ENCODE results near the gene CEBPZOS.
A peak's percentile ranks its signal among the peaks of the same experiment; 100 is the strongest.
"Not testable (repeated sequence)": the region's sequence is repeated elsewhere in the genome, so short reads cannot be mapped to it uniquely, and the experiment has no call there.

CEBPZOS gene

DNA sequence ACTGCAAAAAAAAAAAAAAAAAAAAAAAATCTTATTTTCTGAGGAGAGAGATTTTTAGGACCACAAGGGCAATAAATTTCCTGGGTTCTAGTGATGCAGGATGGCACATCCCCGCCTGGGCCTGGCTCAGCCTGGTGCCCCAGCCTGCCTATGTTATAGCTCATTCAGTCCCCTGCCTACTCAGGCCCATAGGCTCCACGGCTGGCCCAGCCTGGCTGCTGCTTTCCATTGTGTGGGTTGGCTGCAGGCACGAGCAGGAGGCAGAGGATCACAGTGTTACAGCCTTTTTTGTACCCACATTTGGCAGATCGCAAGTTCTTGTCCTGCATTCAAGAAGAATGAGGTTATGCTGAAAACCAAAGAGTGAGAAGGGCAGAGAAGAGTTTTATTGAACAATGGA lies 5.0 kb upstream of the CEBPZOS start:
- DNase-seq (ENCODE audit: low read depth): no peak

DNA sequence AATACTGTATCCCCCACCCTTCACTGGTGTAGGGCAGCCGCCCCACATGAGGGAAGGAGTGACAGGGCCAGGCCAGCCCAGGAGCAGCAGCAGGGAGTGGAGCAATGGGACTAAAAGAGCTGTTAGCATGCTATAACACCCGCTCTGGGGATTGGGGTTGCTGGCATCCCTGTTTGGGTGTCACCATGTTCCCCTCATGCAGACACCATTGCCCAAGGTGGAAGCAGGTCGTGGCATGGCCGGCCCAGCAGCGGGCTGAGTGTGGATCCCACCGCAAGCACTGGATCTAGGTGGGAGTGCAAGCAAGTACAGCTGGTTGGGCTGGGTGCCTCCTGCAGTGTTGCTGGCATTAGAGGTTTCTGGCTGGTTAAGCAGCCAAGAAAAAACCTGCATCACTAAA lies 4.5 kb upstream of the CEBPZOS start:
- DNase-seq (ENCODE audit: low read depth): no peak

DNA sequence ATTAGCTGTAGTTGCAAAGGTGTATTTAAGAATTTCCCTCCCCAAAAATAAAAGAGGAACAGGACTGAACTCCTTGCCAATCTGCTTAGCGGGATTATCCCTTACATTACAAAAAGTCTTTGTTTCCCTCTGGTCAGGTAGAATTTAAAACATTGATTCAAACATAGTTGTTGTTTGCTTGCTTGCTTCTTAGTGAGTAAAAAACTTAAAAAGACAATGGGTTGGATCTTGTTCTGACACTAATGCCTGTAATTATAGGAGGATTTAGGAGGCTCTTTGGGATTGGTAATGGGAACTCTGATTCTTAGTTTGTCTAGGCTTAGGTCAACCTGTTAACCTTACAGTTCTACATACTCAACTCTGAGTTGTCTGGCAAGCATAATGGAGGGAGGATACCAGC lies 3.7 kb upstream of the CEBPZOS start:
- no peak for DNase-seq (ENCODE audit: low read depth)

DNA sequence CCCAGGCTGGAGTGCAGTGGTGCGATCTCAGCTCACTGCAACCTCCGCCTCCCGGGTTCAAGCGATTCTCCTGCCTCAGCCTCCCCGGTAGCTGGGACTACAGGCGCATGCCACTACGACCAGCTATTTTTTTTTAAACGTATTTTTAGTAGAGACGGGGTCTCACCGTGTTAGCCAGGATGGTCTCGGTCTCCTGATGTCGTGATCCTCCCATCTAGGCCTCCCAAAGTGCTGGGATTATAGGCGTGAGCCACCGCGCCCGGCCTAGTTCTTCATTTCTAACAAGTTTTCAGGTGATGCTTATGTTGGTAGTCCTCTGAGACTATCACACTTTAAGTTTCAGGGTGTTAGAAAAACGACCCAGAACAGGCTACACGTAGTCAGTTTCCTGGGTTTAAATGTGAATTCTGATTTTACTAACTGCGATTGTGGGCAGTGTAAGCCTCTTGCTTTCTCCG lies 405 bp upstream of the CEBPZOS start:
- not testable (repeated sequence) for DNase-seq (ENCODE audit: low read depth)

DNA sequence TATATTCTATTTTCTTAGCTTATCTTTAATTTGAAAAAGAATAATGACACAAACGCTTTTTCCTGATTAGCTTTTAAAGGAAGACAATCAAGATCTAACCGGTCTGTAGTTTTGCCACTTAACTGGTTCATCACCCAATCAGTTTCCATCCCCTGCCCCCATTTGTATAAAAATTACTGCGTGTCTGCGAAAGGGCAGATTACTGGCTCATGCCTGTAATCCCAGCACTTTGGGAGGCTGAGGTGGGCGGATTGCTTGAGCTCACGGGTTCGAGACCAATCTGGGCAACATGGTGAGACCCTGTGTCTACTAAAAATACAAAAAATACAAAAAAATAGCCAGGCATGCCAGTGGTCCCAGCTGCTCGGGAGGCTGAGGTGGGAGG lies 2.4 kb downstream of the CEBPZOS start:
- no peak for DNase-seq (ENCODE audit: low read depth)

DNA sequence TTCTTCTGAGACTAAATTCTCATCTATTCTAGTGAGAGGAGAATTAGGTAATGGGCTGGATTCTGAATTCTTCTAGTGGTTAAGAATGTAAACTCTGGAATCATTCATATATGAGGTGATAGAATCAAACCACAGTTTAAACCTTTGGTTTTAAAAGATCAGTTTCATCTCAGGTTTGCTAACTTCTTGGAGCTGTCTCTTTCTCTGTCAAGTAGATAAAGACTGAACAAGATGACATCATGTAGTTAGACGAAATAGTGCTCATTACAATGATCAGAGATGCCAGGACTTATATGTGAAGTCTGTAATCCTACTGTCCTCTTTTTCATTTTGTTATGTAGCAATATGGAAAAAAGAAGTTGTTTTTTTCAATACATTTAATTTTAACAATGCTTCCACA lies 4.9 kb downstream of the CEBPZOS start:
- DNase-seq (ENCODE audit: low read depth): no peak

DNA sequence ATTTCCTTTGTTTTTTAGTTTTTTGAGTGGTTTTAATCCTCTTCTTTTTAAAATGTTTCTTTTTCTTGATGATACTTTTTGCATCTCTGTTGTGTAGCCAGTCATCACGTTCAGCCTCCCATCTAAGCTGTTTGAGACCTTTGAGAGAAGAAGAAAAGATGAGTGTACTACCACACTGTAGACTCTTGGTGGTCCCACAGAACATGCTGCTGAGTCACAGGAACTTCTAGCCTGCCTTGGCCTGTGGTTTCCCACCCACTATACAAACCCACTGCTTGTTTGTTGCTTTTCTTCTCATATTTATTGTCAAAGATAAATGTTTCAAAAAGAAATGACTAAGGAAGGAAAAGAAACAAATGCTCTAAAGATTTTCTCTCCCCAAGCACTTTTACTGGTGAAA lies 5.5 kb downstream of the CEBPZOS start:
- DNase-seq (ENCODE audit: low read depth): peak; percentile 33

DNA sequence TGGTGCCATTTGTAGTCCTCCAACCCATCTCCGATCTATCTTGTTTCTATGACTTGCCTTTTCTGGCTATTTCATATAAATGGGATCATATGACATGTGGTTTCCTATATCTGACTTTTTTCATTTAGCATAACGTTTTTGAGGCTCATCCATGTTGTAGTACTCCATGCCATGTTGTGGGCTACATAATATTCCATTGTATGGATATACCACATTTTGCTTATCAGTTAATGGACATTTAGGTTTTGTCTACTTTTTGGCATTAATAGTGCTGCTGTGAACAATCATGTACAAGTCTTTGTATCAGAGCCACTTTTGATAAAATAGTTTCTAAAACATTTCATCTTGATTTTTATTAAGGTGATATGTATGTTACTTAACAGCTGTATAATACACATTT lies 7.4 kb downstream of the CEBPZOS start:
- DNase-seq (ENCODE audit: low read depth): no peak

DNA sequence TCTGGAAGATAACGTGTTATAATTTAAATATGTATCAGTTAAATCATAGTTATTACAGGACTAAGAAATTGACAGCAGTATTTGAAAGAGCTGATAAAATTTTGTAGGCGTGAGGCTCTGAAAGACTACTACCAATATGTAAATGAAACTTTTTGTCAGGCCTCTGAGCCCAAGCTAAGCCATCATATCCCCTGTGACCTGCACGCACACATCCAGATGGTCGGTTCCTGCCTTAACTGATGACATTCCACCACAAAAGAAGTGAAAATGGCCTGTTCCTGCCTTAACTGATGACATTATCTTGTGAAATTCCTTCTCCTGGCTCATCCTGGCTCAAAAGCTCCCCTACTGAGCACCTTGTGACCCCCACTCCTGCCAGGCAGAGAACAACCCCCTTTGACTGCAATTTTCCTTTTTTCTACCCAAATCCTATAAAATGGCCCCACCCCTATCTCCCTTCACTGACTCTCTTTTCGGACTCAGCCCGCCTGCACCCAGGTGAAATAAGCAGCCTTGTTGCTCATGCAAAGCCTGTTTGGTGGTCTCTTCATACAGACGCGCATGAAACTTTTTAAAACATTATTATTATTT lies 8.9 kb downstream of the CEBPZOS start:
- not testable (repeated sequence) for DNase-seq (ENCODE audit: low read depth)

DNA sequence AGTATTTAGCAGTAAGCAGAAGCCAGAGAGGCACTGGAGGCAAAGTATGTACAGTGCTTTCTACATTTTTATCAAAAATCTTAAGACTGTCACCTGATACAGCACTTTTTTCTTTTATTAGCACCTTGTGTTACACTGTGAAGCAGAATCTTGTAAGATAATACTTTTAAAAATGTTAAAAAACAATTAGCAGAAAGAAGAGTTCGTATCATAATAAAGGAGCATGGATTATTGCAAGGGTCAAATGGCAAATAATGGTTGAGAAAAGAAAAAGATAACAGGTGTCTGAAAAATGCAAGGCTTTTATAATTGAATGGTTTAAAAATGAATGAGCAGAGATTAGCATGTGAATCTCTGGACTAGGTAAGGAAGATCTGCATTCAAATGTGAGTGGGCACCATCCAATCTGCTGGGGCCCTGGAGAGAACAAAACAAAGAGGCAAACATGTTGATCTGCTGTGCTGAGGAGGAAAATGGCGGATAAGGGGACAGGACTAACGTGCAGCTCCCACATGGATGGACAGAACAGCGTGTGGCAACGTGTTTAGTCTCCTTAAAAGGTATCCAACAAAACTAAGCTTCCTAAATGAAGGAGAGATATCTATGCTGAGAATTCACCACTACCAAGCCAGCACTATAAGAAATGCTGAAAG lies 9.5 kb downstream of the CEBPZOS start:
- DNase-seq (ENCODE audit: low read depth): no peak

DNA sequence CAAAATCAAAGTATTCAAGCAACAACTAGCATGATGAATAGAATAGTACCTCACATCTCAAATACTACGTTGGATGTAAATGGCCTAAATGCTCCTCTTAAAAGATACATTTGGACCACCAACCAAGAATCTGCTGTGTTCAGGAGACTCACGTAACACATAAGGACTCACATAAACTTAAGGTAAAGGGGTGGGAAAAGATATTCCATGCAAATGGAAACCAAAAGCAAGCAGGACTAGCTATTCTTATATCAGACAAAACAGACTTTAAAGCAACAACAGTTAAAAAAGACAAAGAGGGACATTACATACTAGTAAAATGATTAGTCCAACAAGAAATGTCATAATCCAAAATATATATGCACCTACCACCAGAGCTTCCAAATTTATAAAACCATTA lies 10.5 kb downstream of the CEBPZOS start:
- not testable (repeated sequence) for DNase-seq (ENCODE audit: low read depth)

DNA sequence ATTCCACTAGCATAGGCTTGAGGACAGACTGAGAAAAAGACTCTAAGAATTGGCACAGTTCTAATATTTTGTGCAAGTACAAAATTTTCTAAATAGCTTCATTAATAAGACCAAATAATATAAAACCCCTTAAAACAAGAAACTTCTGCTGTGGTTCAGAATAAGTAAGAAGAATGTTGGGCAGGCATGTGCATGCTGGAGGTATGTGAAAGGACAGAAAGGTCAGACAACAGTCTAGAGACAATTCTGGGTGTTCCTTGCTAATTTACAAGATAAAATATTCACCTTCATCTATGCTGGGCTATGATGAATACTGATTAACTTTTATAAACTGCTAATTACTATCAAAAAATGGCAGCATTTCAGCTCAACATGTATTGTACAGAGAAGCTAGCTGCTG lies 14.9 kb downstream of the CEBPZOS start:
- no peak for DNase-seq (ENCODE audit: low read depth)

DNA sequence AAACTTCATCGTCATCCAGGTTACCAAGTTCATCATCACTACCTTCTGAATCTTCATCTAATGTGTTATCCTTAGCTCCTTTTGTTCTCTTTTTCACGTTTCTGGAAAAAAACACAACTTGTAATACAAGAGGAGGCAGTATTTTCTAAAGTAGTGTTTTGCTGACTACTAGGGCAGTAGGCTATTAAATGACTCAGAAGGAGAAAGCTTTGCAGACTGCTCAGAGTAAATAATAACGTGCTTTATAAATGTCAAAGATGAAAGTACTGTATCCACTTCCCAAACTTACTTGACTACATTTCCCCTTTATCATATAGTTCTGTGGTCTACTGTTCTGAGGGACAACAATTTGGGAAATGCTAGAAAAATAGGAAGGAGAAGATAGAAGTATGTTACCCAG lies 15.6 kb downstream of the CEBPZOS start:
- DNase-seq (ENCODE audit: low read depth): no peak

DNA sequence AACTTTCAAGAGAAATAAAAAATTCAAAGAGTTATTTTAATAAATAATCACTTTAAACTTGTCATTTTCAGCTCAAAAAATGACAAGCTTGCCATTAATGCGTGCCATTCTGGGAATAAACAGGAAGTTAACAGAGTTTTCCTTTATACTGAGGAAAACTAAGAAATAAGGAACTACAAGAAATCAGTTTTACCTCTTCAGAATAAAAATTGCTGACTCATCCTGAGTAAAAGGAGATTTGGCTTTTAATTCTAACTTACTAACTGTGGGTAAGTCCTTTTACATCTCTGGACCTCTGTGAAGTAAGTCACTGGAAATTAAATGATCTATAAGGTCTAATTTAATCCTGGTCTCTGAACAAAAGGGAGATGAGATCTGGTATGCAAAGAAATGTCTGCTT lies 19.0 kb downstream of the CEBPZOS start:
- no peak for DNase-seq (ENCODE audit: low read depth)

DNA sequence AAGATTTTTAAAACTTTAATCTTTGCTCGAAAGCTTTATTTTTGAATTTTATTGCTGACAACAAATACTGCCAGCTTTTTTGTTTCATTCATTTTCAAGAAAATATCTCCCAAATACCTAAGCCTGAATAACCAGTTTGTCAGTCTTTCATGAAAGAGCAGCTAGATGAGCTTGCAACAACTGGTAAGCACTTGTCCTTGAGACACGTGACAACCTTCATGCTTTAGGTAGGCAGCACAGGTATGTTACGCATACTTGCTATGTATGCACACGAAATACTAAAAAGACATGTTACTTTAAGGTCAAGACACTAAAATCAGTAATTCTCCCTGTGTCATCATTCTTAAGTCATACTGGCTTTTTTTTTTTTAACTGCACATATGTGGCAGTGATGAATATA lies 22.8 kb downstream of the CEBPZOS start:
- no peak for DNase-seq (ENCODE audit: low read depth)

DNA sequence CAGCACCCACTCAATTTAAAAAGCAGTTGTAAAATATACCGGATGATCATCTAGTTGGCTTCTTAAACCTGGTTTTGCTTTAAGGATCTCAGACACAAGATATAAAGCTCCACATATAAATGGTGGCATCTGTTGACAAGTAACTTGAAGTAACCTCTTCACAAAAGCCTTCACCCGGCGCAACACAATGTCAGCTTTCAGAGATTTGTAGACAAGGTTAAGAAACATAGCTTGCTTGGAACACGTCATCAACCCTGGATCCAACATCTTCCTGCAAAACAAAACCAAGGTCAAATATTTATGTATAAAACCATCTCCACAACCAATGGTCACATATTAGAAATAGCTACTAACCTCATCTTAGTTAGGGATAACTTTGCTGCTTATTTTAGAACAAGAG lies 26.8 kb downstream of the CEBPZOS start:
- no peak for DNase-seq (ENCODE audit: low read depth)

DNA sequence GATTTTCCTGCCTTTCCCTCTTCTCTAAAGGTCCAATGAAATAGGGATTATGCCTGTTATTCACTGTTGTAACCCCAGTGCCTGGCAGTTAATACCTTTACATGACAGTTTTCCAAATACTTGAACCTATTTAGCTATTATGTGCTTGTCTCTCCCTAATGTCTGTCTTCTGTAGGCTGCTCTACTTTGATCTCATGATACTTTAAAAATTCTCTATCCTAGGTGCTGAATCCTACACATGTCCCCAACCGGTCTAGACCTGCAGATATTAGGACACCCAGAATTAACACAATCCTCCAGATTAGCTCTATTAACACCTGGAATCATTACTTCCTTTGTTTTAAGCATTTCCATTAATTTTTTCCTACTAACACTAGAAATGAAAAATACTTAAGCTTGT lies 27.8 kb downstream of the CEBPZOS start:
- no peak for DNase-seq (ENCODE audit: low read depth)

DNA sequence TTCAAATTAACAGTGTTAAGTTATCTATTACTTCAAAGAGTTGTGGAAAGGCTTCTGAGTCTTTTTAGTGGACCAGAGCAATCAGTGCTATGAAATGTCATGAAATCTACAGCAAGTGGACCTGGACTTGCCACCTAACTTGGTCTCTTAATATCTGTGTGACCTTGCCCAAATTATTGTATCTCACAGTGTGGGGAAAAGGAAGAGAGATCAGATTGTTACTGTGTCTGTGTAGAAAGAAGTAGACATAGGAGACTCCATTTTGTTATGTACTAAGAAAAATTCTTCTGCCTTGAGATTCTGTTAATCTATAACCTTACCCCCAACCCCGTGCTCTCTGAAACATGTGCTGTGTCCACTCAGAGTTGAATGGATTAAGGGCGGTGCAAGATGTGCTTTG lies 28.8 kb downstream of the CEBPZOS start:
- DNase-seq (ENCODE audit: low read depth): not testable (repeated sequence)

DNA sequence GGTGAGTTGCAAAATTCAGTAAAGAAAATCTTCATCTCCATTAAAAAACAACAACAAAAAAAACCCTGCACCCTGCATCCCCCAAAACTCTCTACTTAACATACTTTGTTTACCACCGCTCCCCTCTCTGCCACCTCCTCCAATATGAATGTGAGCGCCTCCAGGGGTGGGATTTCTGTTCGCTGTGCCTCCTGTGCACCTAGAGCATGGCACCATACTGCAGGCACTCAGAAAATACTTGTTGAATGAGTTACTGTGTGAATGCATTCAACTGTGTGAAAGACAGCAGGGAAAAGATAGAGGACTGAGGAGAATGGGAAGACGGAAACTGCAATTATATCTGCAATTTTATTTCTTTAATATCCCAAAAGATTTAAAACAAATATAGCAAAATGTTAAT lies 30.6 kb downstream of the CEBPZOS start:
- no peak for DNase-seq (ENCODE audit: low read depth)

DNA sequence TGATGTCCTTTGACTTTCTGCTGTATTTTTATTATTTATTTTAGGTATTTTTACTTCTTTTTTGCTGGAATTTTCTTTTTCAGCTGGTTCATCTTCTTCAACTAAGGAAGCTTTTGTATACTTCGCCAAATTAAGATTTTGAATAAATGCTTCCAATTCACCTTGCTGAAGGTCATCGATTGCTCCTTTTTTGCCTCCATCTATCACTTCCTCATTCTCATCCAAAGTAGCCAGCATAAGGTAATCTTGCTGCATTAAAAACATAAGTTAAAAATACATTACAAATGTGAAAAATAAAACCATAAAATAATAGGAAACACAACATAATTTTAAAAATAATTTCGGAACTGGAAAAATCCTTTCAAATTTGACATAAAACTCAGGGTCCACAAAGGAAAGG lies 32.5 kb downstream of the CEBPZOS start:
- no peak for DNase-seq (ENCODE audit: low read depth)

DNA sequence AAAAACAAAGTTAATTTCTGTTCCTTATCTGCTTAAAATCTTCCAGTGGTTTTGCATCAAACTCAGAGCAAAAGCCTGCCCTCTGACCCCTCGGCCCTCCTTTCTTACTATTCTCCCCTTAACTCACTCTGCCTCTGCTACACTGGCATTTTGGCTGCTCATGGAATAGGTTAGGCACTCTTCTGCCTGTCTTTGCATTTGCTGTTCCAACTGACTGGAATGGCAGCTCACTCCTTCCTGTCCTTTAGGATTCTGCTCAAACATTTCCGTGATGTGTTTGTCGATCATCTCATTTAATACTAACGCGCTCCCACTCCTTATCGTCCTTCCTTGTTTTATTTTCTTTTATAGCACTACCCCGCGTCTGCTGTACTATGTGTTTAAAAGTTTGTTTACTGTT lies 34.3 kb downstream of the CEBPZOS start:
- DNase-seq (ENCODE audit: low read depth): no peak

DNA sequence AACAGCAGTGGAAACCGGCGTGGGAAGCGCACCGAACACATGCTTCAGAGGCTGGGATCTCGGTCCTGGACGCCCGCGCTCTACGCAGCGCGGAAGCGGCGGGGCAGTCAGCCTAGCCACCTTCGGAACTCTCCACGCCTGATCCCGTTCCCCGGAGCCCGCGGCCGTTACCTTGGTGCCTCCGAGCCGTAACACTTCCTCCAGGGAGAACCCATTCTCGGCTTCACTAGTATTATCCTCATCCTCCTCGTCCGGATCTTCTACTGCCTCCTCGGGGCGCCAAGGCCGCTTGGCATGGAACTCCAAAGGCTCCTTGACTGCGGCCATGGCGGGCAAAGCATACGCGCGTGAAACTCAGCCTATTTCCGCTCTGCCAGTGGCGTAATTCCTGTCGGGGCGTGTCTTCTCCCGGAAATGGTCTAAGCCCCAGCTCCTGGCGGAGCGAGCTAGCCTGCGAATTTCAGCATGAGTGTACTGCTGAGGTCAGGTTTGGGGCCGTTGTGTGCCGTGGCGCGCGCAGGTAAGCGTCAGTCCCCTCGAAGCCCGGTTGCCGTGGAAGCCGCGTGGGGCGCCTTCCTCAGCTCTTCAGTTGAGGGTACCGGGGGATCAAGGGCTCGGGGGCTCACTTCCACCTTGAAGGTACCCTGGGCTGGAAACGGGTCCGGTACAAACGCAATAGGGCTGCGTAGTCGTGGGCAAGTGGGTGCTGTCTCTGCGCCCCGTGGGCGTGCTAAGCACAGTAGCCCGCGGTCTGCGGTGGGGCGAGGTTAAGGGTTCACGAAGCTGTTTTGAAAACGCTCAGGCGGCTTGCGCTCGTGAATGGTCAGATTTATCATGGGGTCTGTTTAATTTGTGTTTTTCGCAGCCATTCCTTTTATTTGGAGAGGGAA lies 35.2 kb downstream of the CEBPZOS start, which contains the start of the genes CEBPZ and NDUFAF7:
Gene CEBPZ, minus strand, starts transcription at position 356 of the 890 bp plus-strand sequence. Its CDS starts 29 bp downstream, at position 327.
Gene NDUFAF7, plus strand, starts transcription at position 418 of the 890 bp plus-strand sequence. Its CDS starts 48 bp downstream, at position 466.
- DNase-seq (ENCODE audit: low read depth): peak; percentile 86

Measured in activated T-cell treated with anti-CD3 and anti-CD28 coated beads for 48 hours (primary cell).